ENCODE data around the gene RAB11FIP3.

The RAB11FIP3 gene

DNA sequence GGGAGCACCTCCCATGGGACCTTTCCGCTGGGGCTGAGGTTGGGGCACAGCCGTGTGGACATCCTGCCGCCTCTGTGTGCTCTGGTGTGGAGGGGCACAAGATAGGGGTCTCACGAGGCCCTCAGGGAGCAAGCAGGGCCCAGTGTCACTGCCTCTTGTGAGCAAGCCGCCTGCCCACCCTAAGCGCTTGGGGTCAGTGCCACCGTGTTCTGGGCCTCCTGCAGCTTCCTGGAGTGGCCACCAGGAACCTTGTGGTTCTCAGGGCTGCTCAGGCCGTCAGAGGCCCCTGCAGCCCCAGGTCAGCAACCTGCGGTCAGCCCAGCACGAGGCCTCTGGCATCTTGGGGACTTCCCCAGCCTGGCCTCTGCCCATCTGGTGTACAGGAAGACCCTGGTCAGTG, 88.5 kb downstream of the RAB11FIP3 start:
- H3K27ac ChIP-seq (ENCODE audit: low read length) = no peak overlapping the region

DNA sequence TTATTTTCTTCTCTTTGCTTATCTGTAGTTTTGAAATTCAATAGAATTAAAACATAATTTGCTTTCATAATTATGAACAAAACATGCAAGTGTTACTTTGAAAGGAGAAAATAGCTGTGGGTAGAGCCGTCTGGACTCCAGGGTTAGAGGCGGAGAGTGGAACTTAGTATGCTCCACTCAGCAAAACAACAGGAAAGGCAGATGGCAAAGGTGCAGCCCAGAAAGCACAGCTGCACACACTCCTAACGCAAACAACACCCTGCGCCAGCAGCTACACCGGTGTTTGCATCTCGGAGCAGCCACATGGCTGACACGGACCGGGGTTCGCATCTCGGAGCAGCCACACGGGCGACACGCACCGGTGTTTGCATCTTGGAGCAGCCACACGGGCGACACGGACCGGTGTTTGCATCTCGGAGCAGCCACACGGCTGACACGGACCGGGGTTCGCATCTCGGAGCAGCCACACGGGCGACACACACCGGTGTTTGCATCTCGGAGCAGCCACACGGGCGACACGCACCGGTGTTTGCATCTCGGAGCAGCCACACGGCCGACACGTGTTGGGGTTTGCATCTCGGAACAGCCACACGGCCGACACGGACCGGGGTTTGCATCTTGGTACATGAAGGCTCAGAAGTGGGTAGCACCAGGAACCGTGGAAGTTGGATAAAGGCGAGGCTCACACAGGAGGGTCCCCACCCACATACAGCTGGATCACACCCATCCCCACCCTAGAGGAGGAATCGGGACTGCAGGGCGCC, 89.9 kb downstream of the RAB11FIP3 start:
- Histone ChIP-seq H4K20me1 (ENCODE audit: insufficient read depth, low read length) (no peaks in the 10 kb centered on the region), H3K4me3 (ENCODE audit: low read length) (no peak overlapping the region), H3K36me3 (replicated peaks; ENCODE audit: low read depth, low read length) (no peaks in the 10 kb centered on the region), H2AFZ (ENCODE audit: low read depth, low read length) (no peak overlapping the region), H3K27ac (ENCODE audit: low read length) (no peak overlapping the region), H3K9me3 (ENCODE audit: insufficient read depth, low read length) (no peaks in the 10 kb centered on the region), H3K79me2 (ENCODE audit: low read length) (no peaks in the 10 kb centered on the region), H3K4me2 (ENCODE audit: low read length) (no peak overlapping the region), H3K27me3 (ENCODE audit: low read depth, low read length) (no peaks in the 10 kb centered on the region), H3K9ac (ENCODE audit: low read length) (no peak overlapping the region), H3K4me1 (ENCODE audit: low read length) (no peaks in the 10 kb centered on the region)
- no peak for TF ChIP-seq EZH2phosphoT487 (IDR thresholded peaks at IDR 0.05; ENCODE audit: low read depth)
- TF ChIP-seq, protein P1, sequence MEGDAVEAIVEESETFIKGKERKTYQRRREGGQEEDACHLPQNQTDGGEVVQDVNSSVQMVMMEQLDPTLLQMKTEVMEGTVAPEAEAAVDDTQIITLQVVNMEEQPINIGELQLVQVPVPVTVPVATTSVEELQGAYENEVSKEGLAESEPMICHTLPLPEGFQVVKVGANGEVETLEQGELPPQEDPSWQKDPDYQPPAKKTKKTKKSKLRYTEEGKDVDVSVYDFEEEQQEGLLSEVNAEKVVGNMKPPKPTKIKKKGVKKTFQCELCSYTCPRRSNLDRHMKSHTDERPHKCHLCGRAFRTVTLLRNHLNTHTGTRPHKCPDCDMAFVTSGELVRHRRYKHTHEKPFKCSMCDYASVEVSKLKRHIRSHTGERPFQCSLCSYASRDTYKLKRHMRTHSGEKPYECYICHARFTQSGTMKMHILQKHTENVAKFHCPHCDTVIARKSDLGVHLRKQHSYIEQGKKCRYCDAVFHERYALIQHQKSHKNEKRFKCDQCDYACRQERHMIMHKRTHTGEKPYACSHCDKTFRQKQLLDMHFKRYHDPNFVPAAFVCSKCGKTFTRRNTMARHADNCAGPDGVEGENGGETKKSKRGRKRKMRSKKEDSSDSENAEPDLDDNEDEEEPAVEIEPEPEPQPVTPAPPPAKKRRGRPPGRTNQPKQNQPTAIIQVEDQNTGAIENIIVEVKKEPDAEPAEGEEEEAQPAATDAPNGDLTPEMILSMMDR (IDR thresholded peaks at IDR 0.05; ENCODE audit: low read depth, low read length) = no peak

More for the DNA sequence above, 88.5 kb downstream of the RAB11FIP3 start:
- no peak overlapping the region for H2AFZ ChIP-seq (ENCODE audit: low read depth, low read length)
- no peaks in the 10 kb centered on the region for H3K27me3 ChIP-seq (ENCODE audit: low read depth, low read length)
- H4K20me1 ChIP-seq (ENCODE audit: insufficient read depth, low read length) = no peaks in the 10 kb centered on the region
- H3K36me3 ChIP-seq (replicated peaks; ENCODE audit: low read depth, low read length) = no peaks in the 10 kb centered on the region
- H3K4me2 ChIP-seq (ENCODE audit: low read length) = no peak overlapping the region
- TF ChIP-seq, protein P1 (IDR thresholded peaks at IDR 0.05; ENCODE audit: low read depth, low read length) = no peak
- no peak for TF ChIP-seq EZH2phosphoT487 (IDR thresholded peaks at IDR 0.05; ENCODE audit: low read depth)
- no peaks in the 10 kb centered on the region for H3K9me3 ChIP-seq (ENCODE audit: insufficient read depth, low read length)
- H3K4me3 ChIP-seq (ENCODE audit: low read length) = no peak overlapping the region
- no peaks in the 10 kb centered on the region for H3K79me2 ChIP-seq (ENCODE audit: low read length)
- H3K4me1 ChIP-seq (ENCODE audit: low read length) = no peaks in the 10 kb centered on the region
- H3K9ac ChIP-seq (ENCODE audit: low read length) = no peak overlapping the region

DNA sequence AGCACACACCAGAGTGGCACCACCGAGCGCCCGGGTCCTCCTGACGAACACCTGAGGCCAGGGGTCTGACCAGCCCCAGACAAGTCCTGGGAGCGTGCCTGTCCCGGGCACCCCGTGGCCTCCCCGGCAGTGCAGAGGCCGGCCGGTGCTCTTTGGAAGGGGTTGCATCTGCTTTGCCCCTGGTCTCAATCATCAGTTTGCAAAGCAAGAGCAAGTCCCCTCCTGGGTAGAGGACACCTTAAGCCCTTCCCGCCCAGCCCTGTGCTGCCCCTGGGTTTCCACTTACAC, 90.4 kb downstream of the RAB11FIP3 start:
- H3K36me3 ChIP-seq (replicated peaks; ENCODE audit: low read depth, low read length) = no peaks in the 10 kb centered on the region
- H3K4me1 ChIP-seq (ENCODE audit: low read length) = no peaks in the 10 kb centered on the region
- no peaks in the 10 kb centered on the region for H3K79me2 ChIP-seq (ENCODE audit: low read length)
- H3K4me3 ChIP-seq (ENCODE audit: low read length) = no peak overlapping the region
- H3K9me3 ChIP-seq (ENCODE audit: insufficient read depth, low read length) = no peaks in the 10 kb centered on the region
- H3K27me3 ChIP-seq (ENCODE audit: low read depth, low read length) = no peaks in the 10 kb centered on the region
- H4K20me1 ChIP-seq (ENCODE audit: insufficient read depth, low read length) = no peaks in the 10 kb centered on the region
- TF ChIP-seq, protein P1 (IDR thresholded peaks at IDR 0.05; ENCODE audit: low read depth, low read length) = no peak
- TF ChIP-seq EZH2phosphoT487 (IDR thresholded peaks at IDR 0.05; ENCODE audit: low read depth) = no peak
- no peak overlapping the region for H3K9ac ChIP-seq (ENCODE audit: low read length)
- H2AFZ ChIP-seq (ENCODE audit: low read depth, low read length) = no peak overlapping the region
- no peak overlapping the region for H3K27ac ChIP-seq (ENCODE audit: low read length)
- H3K4me2 ChIP-seq (ENCODE audit: low read length) = no peak overlapping the region

DNA sequence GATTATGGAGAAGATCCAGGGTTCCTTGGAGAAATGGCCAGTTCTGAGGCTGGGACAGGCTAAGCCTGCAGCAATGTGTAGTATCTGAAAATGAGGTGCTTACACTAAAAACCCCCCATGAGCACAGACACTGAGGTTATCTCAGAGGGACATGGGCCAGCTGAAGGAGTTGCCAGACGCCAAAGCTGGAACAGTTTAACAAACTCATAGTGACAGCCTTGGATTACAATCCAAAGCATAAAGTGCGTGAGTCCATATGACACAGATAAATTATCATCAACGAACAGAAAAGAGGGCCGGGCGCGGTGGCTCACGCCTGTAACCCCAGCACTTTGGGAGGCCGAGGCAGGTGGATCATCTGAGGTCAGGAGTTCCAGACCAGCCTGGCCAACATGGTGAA, 90.9 kb downstream of the RAB11FIP3 start:
- no peaks in the 10 kb centered on the region for H3K36me3 ChIP-seq (replicated peaks; ENCODE audit: low read depth, low read length)
- H2AFZ ChIP-seq (ENCODE audit: low read depth, low read length) = no peak overlapping the region
- no peaks in the 10 kb centered on the region for H3K4me1 ChIP-seq (ENCODE audit: low read length)
- H3K9ac ChIP-seq (ENCODE audit: low read length) = no peak overlapping the region
- no peak overlapping the region for H3K4me3 ChIP-seq (ENCODE audit: low read length)
- TF ChIP-seq, protein P1 (IDR thresholded peaks at IDR 0.05; ENCODE audit: low read depth, low read length) = no peak
- TF ChIP-seq EZH2phosphoT487 (IDR thresholded peaks at IDR 0.05; ENCODE audit: low read depth) = no peak
- no peak overlapping the region for H3K4me2 ChIP-seq (ENCODE audit: low read length)
- no peaks in the 10 kb centered on the region for H4K20me1 ChIP-seq (ENCODE audit: insufficient read depth, low read length)
- H3K27ac ChIP-seq (ENCODE audit: low read length) = no peak overlapping the region
- no peaks in the 10 kb centered on the region for H3K9me3 ChIP-seq (ENCODE audit: insufficient read depth, low read length)
- H3K79me2 ChIP-seq (ENCODE audit: low read length) = no peaks in the 10 kb centered on the region
- H3K27me3 ChIP-seq (ENCODE audit: low read depth, low read length) = no peaks in the 10 kb centered on the region
